ENCODE measurements around the gene FREY1.

FREY1 gene

GRCh38 chr11:45924036-45924915, 17.2 kb upstream of the FREY1 start:
- DNase-seq (no peak), ATAC-seq (no peak)
- peaks cover 13% of the 10 kb centered on the region for H3K27me3 Mint-ChIP-seq
- no peaks in the 10 kb centered on the region for H3K36me3 Mint-ChIP-seq (ENCODE audit: low read depth)
- peaks cover 15% of the 10 kb centered on the region for H3K4me1 Mint-ChIP-seq
- peak overlapping the region; percentile 53 for H3K4me3 Mint-ChIP-seq
- no peak overlapping the region for H3K27ac Mint-ChIP-seq
- H3K9me3 Mint-ChIP-seq = no peaks in the 10 kb centered on the region

GRCh38 chr11:45922425-45923082, 15.5 kb upstream of the FREY1 start, which contains the start of gene LARGE2:
Gene LARGE2 (plus strand): TSS chr11:45922656. CDS start chr11:45922883, 227 bp downstream.
- ATAC-seq (no peak), DNase-seq (no peak)
- peaks cover 26% of the 10 kb centered on the region for H3K4me1 Mint-ChIP-seq
- H3K27ac Mint-ChIP-seq = peak within 1 kb of the TSS; percentile 18
- peak within 1 kb of the TSS; percentile 69 for H3K4me3 Mint-ChIP-seq
- H3K36me3 Mint-ChIP-seq (ENCODE audit: low read depth) = no peaks in the 10 kb centered on the region
- H3K27me3 Mint-ChIP-seq = peaks cover 13% of the 10 kb centered on the region
- H3K9me3 Mint-ChIP-seq = no peaks in the 10 kb centered on the region

- H3K9me3 Mint-ChIP-seq = no peaks in the 10 kb centered on the region
- no peak for DNase-seq
- H3K4me3 Mint-ChIP-seq = peak overlapping the region; percentile 27
- peaks cover 31% of the 10 kb centered on the region for H3K4me1 Mint-ChIP-seq
- H3K27ac Mint-ChIP-seq = peak overlapping the region; percentile 18
- ATAC-seq = no peak
- no peaks in the 10 kb centered on the region for H3K36me3 Mint-ChIP-seq (ENCODE audit: low read depth)
- peaks cover 13% of the 10 kb centered on the region for H3K27me3 Mint-ChIP-seq
These were observed 14.7 kb upstream of the FREY1 start for GRCh38 chr11:45921561-45922424.

- Mint-ChIP-seq H3K9me3 (no peaks in the 10 kb centered on the region), H3K27ac (no peak overlapping the region), H3K4me1 (peaks cover 39% of the 10 kb centered on the region), H3K27me3 (peaks cover 13% of the 10 kb centered on the region), H3K36me3 (ENCODE audit: low read depth) (peaks cover 5% of the 10 kb centered on the region), H3K4me3 (no peak overlapping the region)
- DNase-seq = no peak
- no peak for ATAC-seq
These were observed 13.7 kb upstream of the FREY1 start for GRCh38 chr11:45920531-45921477.

- H3K4me3 Mint-ChIP-seq = no peak overlapping the region
- H3K27me3 Mint-ChIP-seq = peaks cover 13% of the 10 kb centered on the region
- DNase-seq = no peak
- no peak overlapping the region for H3K27ac Mint-ChIP-seq
- H3K4me1 Mint-ChIP-seq = peaks cover 42% of the 10 kb centered on the region
- H3K36me3 Mint-ChIP-seq (ENCODE audit: low read depth) = peaks cover 5% of the 10 kb centered on the region
- ATAC-seq = no peak
- no peaks in the 10 kb centered on the region for H3K9me3 Mint-ChIP-seq
These were observed 12.9 kb upstream of the FREY1 start for GRCh38 chr11:45919806-45920530.

GRCh38 chr11:45918962-45919675, 12.0 kb upstream of the FREY1 start:
- H3K36me3 Mint-ChIP-seq (ENCODE audit: low read depth) = peaks cover 5% of the 10 kb centered on the region
- peaks cover 10% of the 10 kb centered on the region for H3K27me3 Mint-ChIP-seq
- ATAC-seq (no peak), DNase-seq (no peak)
- no peak overlapping the region for H3K27ac Mint-ChIP-seq
- H3K9me3 Mint-ChIP-seq = no peaks in the 10 kb centered on the region
- H3K4me1 Mint-ChIP-seq = peaks cover 40% of the 10 kb centered on the region
- peak overlapping the region; percentile 94 for H3K4me3 Mint-ChIP-seq

- ATAC-seq (peak; percentile 31), DNase-seq (peak; percentile 83)
- peaks cover 37% of the 10 kb centered on the region for H3K4me1 Mint-ChIP-seq
- peak overlapping the region; percentile 95 for H3K27ac Mint-ChIP-seq
- H3K9me3 Mint-ChIP-seq = no peaks in the 10 kb centered on the region
- H3K36me3 Mint-ChIP-seq (ENCODE audit: low read depth) = peaks cover 7% of the 10 kb centered on the region
- peaks cover 7% of the 10 kb centered on the region for H3K27me3 Mint-ChIP-seq
- H3K4me3 Mint-ChIP-seq = peak overlapping the region; percentile 94
These were observed 11.4 kb upstream of the FREY1 start for GRCh38 chr11:45918331-45918941.

- Mint-ChIP-seq H3K4me3 (peak within 1 kb of the TSS; percentile 94), H3K27me3 (peaks cover 4% of the 10 kb centered on the region), H3K9me3 (no peaks in the 10 kb centered on the region), H3K27ac (peak within 1 kb of the TSS; percentile 95), H3K36me3 (ENCODE audit: low read depth) (peaks cover 7% of the 10 kb centered on the region), H3K4me1 (peaks cover 34% of the 10 kb centered on the region)
- DNase-seq (peak; percentile 94), ATAC-seq (peak; percentile 95)
These were observed 10.7 kb upstream of the FREY1 start, which contains the start of gene PEX16 for GRCh38 chr11:45917623-45918330. Gene PEX16 (minus strand): TSS chr11:45917877. CDS start chr11:45917811, 66 bp downstream.

GRCh38 chr11:45917286-45917622, 10.2 kb upstream of the FREY1 start:
- Mint-ChIP-seq H3K4me3 (peak overlapping the region; percentile 94), H3K27me3 (peaks cover 4% of the 10 kb centered on the region), H3K36me3 (ENCODE audit: low read depth) (peaks cover 7% of the 10 kb centered on the region), H3K4me1 (peaks cover 34% of the 10 kb centered on the region), H3K9me3 (no peaks in the 10 kb centered on the region), H3K27ac (peak overlapping the region; percentile 95)
- peak; percentile 26 for DNase-seq
- ATAC-seq = no peak

- no peak for ATAC-seq
- Mint-ChIP-seq H3K36me3 (ENCODE audit: low read depth) (peaks cover 12% of the 10 kb centered on the region), H3K9me3 (no peaks in the 10 kb centered on the region), H3K4me1 (peaks cover 31% of the 10 kb centered on the region), H3K27ac (no peak overlapping the region), H3K27me3 (no peaks in the 10 kb centered on the region), H3K4me3 (no peak overlapping the region)
- no peak for DNase-seq
These were observed 8.4 kb upstream of the FREY1 start for GRCh38 chr11:45915446-45915845.

GRCh38 chr11:45913942-45914635, 7.0 kb upstream of the FREY1 start:
- no peak overlapping the region for H3K27ac Mint-ChIP-seq
- H3K27me3 Mint-ChIP-seq = no peaks in the 10 kb centered on the region
- H3K36me3 Mint-ChIP-seq (ENCODE audit: low read depth) = peaks cover 12% of the 10 kb centered on the region
- no peak overlapping the region for H3K4me3 Mint-ChIP-seq
- no peak for DNase-seq
- no peaks in the 10 kb centered on the region for H3K9me3 Mint-ChIP-seq
- ATAC-seq = no peak
- H3K4me1 Mint-ChIP-seq = peaks cover 28% of the 10 kb centered on the region

All from activated naive CD8-positive, alpha-beta T cell treated with anti-CD3 and anti-CD28 coated beads, Interleukin-2, amount 50 U/mL, for 24 hours (primary cell).